Measurements from ENCODE around the gene RDH5. TPM values are rescaled to one million over a fixed set of nuclear protein-coding genes. Genes with fewer than 3 reads are reported as not detected.

RDH5 gene
- total RNA-seq, 1 experiment from 2014 or later = 5.1 TPM

DNA sequence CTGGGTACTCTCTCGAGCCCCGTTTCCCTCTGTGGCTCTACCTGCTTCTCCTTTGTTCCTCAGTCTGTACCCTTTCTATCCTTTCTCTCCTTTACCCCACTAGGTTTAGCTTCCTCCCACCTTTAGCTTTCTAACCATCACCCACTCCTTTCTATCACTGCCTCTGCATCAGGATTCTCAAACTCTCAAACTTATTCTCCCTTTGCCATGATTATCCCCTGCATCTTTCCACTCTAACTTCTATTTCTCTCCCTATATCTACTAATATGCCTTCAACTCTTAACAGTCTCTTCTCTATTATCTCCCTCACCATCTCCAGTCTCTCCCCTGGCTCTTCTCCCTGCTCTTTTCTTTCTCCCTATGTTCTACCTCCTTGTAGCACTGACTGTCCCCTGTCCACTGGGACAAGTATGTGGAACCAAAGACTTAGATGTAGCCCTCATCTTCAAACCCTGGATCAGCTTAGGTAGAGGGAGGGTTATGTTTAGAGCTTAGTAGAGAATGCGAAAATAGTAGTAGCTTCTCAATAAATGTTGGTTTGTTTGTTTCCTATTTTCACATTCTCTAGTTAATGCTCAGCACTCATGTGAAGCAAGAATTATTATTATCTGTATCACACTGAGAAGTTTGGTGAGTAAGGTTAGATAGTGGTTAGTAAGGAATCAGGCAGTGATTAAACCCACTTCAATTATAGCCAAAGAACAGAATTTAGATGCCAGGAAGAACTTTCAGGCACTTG is 26.1 kb downstream of the RDH5 start:
- Histone ChIP-seq H3K9me3 (ENCODE audit: low read length) (no peaks in the 10 kb centered on the region), H3K4me1 (ENCODE audit: insufficient read depth, low read length) (peaks cover 13% of the 10 kb centered on the region; the same call in 1 of the 2 replicates), H3K27ac (ENCODE audit: low read length) (no peak overlapping the region), H3K9ac (ENCODE audit: low read length) (no peak overlapping the region), H3K4me2 (ENCODE audit: low read length) (no peak overlapping the region), H4K20me1 (ENCODE audit: low read length) (no peaks in the 10 kb centered on the region), H3K4me3 (ENCODE audit: low read length) (no peak overlapping the region), H3K27me3 (ENCODE audit: low read length) (no peaks in the 10 kb centered on the region), H3K36me3 (ENCODE audit: low read depth, low read length) (peaks cover 6% of the 10 kb centered on the region; the same call in 1 of the 2 replicates), H3K79me2 (ENCODE audit: low read length) (no peaks in the 10 kb centered on the region), H3F3A (ENCODE audit: low read length, unreplicated experiment) (no peaks in the 10 kb centered on the region), H3K9me2 (replicated peaks; ENCODE audit: low read length) (no peaks in the 10 kb centered on the region), H2AFZ (ENCODE audit: low read length) (no peak overlapping the region)
- ChIA-PET CTCF (no interaction called here), POLR2A (ENCODE audit: unreplicated experiment) (no interaction called here)
- TF ChIP-seq EZH2 (IDR thresholded peaks at IDR 0.05; ENCODE audit: low read length, unreplicated experiment) (no peak), CTCF (conservative IDR thresholded peaks at IDR 0.05; ENCODE audit: low read depth, low read length) (no peak), EZH2phosphoT487 (IDR thresholded peaks at IDR 0.05; ENCODE audit: borderline replicate concordance, low read length) (no peak)
- no peak for DNase-seq
- no TSS peak for BruUV-seq (replicated peaks)
- no peak for ATAC-seq
- intact Hi-C loops (cut with micrococcal nuclease) = no loop called here

DNA sequence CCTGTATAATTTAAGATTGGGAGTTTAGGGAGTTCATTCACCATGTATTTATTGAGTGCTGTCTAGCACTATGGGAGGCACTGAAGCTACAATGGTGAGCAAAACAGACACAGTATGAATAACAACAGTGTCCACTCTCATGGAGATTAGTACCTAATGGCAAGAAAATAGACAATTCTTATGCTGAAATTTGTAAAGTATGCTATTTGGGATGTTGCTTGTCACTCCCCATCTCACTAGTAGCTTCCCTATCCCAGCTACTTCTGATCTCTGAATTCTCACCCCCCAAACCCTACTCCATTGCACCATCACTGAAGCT is 26.7 kb downstream of the RDH5 start:
- H3K27me3 ChIP-seq (ENCODE audit: low read length) = no peaks in the 10 kb centered on the region
- no peak for DNase-seq
- H3K79me2 ChIP-seq (ENCODE audit: low read length) = no peaks in the 10 kb centered on the region
- no peaks in the 10 kb centered on the region for H3K9me2 ChIP-seq (replicated peaks; ENCODE audit: low read length)
- no peak overlapping the region for H3K27ac ChIP-seq (ENCODE audit: low read length)
- H3K36me3 ChIP-seq (ENCODE audit: low read depth, low read length) = peaks cover 8% of the 10 kb centered on the region; the same call in 1 of the 2 replicates
- no peak for TF ChIP-seq EZH2phosphoT487 (IDR thresholded peaks at IDR 0.05; ENCODE audit: borderline replicate concordance, low read length)
- TF ChIP-seq CTCF (conservative IDR thresholded peaks at IDR 0.05; ENCODE audit: low read depth, low read length) = no peak
- TF ChIP-seq EZH2 (IDR thresholded peaks at IDR 0.05; ENCODE audit: low read length, unreplicated experiment) = no peak
- intact Hi-C loops (cut with micrococcal nuclease) = no loop called here
- peaks cover 13% of the 10 kb centered on the region; the same call in 1 of the 2 replicates for H3K4me1 ChIP-seq (ENCODE audit: insufficient read depth, low read length)
- H3K4me2 ChIP-seq (ENCODE audit: low read length) = no peak overlapping the region
- POLR2A ChIA-PET (ENCODE audit: unreplicated experiment) = no interaction called here
- no peak overlapping the region for H3K9ac ChIP-seq (ENCODE audit: low read length)
- H3F3A ChIP-seq (ENCODE audit: low read length, unreplicated experiment) = no peaks in the 10 kb centered on the region
- CTCF ChIA-PET = no interaction called here
- H2AFZ ChIP-seq (ENCODE audit: low read length) = no peak overlapping the region
- no peaks in the 10 kb centered on the region for H3K9me3 ChIP-seq (ENCODE audit: low read length)
- H4K20me1 ChIP-seq (ENCODE audit: low read length) = no peaks in the 10 kb centered on the region
- no TSS peak for BruUV-seq (replicated peaks)
- no peak overlapping the region for H3K4me3 ChIP-seq (ENCODE audit: low read length)
- ATAC-seq = no peak

- POLR2A ChIA-PET (ENCODE audit: unreplicated experiment) = no interaction called here
- Histone ChIP-seq H4K20me1 (ENCODE audit: low read length) (no peaks in the 10 kb centered on the region), H3F3A (ENCODE audit: low read length, unreplicated experiment) (no peaks in the 10 kb centered on the region), H3K36me3 (ENCODE audit: low read depth, low read length) (peaks cover 19% of the 10 kb centered on the region; the same call in 1 of the 2 replicates), H2AFZ (ENCODE audit: low read length) (no peak overlapping the region), H3K79me2 (ENCODE audit: low read length) (no peaks in the 10 kb centered on the region), H3K4me2 (ENCODE audit: low read length) (no peak overlapping the region), H3K4me1 (ENCODE audit: insufficient read depth, low read length) (peaks cover 10% of the 10 kb centered on the region; the same call in 1 of the 2 replicates), H3K9me2 (replicated peaks; ENCODE audit: low read length) (no peaks in the 10 kb centered on the region), H3K9me3 (ENCODE audit: low read length) (no peaks in the 10 kb centered on the region), H3K27ac (ENCODE audit: low read length) (no peak overlapping the region), H3K9ac (ENCODE audit: low read length) (no peak overlapping the region), H3K4me3 (ENCODE audit: low read length) (no peak overlapping the region), H3K27me3 (ENCODE audit: low read length) (no peaks in the 10 kb centered on the region)
- no peak for TF ChIP-seq CTCF (conservative IDR thresholded peaks at IDR 0.05; ENCODE audit: low read depth, low read length)
- TF ChIP-seq EZH2phosphoT487 (IDR thresholded peaks at IDR 0.05; ENCODE audit: borderline replicate concordance, low read length) = no peak
- TF ChIP-seq EZH2 (IDR thresholded peaks at IDR 0.05; ENCODE audit: low read length, unreplicated experiment) = no peak
- intact Hi-C loops (cut with micrococcal nuclease) = no loop called here
- DNase-seq = no peak
- no peak for ATAC-seq
- CTCF ChIA-PET = no interaction called here
- BruUV-seq (replicated peaks) = no TSS peak
Measured at GRCh38 chr12:55748230-55748993, 28.2 kb downstream of the RDH5 start.

Data from PC-3 (cell line).